Esophagus squamous epithelium (tissue), 4 donors: ENCODE data around the gene CDKAL1.

ENCODE experiments used
- POLR2A ChIP-seq, 4 donors: fragments of 450-650 bp; IDR thresholded peaks; one replicate each; pipeline ENCODE4 v1.6.1; 2017; ENCODE audit warnings: antibody characterized with exemption in 4 of 4, mild to moderate bottlenecking in 4 of 4, moderate library complexity in 3 of 4
- TF ChIP-seq, protein P1 (sequence below), 6 experiments: fragments of 450-650 bp in 4 of 6; fragments of 200-600 bp in 2 of 6; sonication (generic) in 2 of 6; IDR thresholded peaks; one replicate each; pipeline ENCODE4 v1.5.1; 2016 to 2019; ENCODE audit warnings: antibody characterized with exemption in 6 of 6, mild to moderate bottlenecking in 4 of 6, moderate library complexity in 4 of 6

DNA sequence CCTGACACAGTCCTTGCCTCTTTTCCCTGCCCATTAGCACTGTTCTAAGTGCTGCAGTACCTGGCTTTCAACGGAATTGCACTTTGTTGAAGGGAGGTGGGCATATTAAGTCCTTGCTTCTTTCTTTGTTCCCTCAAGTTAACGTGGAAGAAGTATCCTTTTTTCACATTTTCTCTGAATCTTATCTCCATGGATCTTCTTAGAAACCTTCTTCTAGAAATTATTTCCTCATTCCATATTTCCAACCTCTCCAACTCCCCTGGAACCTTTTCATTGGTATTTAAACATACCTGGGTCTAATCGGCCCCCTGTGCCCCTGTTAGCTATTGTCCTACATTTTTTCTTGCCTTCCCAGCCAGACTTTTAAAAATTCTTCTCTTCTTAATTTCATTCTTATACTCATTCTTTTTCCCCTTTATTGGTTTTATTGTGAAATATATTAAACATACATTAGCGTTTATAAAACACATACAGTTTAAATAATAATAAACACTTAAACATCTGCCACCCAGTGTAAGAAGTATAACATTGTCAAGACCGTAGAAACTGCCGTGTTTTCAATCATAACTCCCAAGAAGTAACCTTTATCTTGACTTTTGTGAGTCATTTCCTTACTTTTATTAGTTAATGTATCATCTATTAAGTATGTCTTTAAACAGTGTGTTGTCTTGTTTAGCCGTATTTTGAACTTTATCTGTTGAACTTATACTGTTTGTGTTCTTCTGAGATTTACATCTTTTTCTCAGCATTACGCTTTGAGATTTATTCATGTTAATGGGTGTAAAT is 118.2 kb downstream of the CDKAL1 start:
- TF ChIP-seq, protein P1, sequence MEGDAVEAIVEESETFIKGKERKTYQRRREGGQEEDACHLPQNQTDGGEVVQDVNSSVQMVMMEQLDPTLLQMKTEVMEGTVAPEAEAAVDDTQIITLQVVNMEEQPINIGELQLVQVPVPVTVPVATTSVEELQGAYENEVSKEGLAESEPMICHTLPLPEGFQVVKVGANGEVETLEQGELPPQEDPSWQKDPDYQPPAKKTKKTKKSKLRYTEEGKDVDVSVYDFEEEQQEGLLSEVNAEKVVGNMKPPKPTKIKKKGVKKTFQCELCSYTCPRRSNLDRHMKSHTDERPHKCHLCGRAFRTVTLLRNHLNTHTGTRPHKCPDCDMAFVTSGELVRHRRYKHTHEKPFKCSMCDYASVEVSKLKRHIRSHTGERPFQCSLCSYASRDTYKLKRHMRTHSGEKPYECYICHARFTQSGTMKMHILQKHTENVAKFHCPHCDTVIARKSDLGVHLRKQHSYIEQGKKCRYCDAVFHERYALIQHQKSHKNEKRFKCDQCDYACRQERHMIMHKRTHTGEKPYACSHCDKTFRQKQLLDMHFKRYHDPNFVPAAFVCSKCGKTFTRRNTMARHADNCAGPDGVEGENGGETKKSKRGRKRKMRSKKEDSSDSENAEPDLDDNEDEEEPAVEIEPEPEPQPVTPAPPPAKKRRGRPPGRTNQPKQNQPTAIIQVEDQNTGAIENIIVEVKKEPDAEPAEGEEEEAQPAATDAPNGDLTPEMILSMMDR (IDR thresholded peaks at IDR 0.05): no peak
- TF ChIP-seq POLR2A (IDR thresholded peaks at IDR 0.05): no peak
